Ovary (tissue), 9 donors: ENCODE data around the gene KLHL17. TPM values are rescaled to one million over a fixed set of nuclear protein-coding genes. Genes with fewer than 3 reads are reported as not detected.

Experiments used
- DNase-seq, 5 donors: peaks; one replicate each; pipeline ENCODE4 v3.0.0-alpha.2; 2019 to 2020
- H3K27ac ChIP-seq, 2 donors: fragments of 200-600 bp; one replicate each; pipeline versions ENCODE4 v1.5.1 to v1.8.0; 2019 to 2022
- H3K27me3 ChIP-seq: fragments of 200-600 bp; one replicate; pipeline ENCODE4 v1.8.0; 2022
- H3K36me3 ChIP-seq: fragments of 200-600 bp; sonication (generic); one replicate; pipeline ENCODE4 v1.5.1; 2019
- H3K4me1 ChIP-seq: one replicate; pipeline ENCODE4 v1.8.1; 2013; ENCODE audit warnings: mild to moderate bottlenecking, moderate library complexity; ENCODE audit not compliant: insufficient read depth
- H3K4me3 ChIP-seq: fragments of 200-600 bp; sonication (generic); one replicate; pipeline ENCODE4 v1.5.1; 2017
- H3K9me3 ChIP-seq, 2 donors: fragments of 200-600 bp in 1 of 2; sonication (generic) in 1 of 2; one replicate each; pipeline versions ENCODE4 v1.5.1 to v1.8.1; 2013 to 2019; ENCODE audit warnings: mild to moderate bottlenecking in 1 of 2, moderate library complexity in 1 of 2
- CTCF ChIP-seq, 3 donors: fragments of 450-650 bp in 2 of 3; fragments of 200-600 bp in 1 of 3; IDR thresholded peaks; one replicate each; pipeline versions ENCODE4 v1.5.1 to v1.8.0; 2016 to 2022; ENCODE audit warnings: antibody characterized with exemption in 3 of 3, mild to moderate bottlenecking in 1 of 3
- EP300 ChIP-seq: sonication (generic); formaldehyde crosslinking; IDR thresholded peaks from one replicate; pipeline ENCODE4 v1.6.1; 2017; ENCODE audit warnings: antibody characterized with exemption
- POLR2A ChIP-seq: fragments of 450-650 bp; IDR thresholded peaks from one replicate; pipeline ENCODE4 v1.6.1; 2017; ENCODE audit warnings: antibody characterized with exemption, mild to moderate bottlenecking, moderate library complexity
- WGBS, 3 donors: extraction: QIAGEN DNeasy Blood & Tissue Kit in 1 of 3; methylation state at CpG; one replicate each; pipeline versions ENCODE4 v1.1.5 to v1.1.7; 2013 to 2017; 5-methylcytosine and 5-hydroxymethylcytosine counted together
- intact Hi-C, 4 donors: fragments of 100-400 bp; cut with DNase I; formaldehyde crosslinking; loops; one replicate each; pipeline versions ENCODE4 v1.11.0 to v1.15.1; 2022 to 2023
- polyA plus RNA-seq, 2 donors: library from polyadenylated mRNA; stranded (reverse); fragments of 200-250 nt in 1 of 2; fragments of 350-450 nt in 1 of 2; fragmentation: Illumina TruSeq in 1 of 2; extraction: RNeasy Lipid Tissue Mini Kit (QIAGEN cat#74804) in 1 of 2; gene quantifications; one replicate each; pipeline ENCODE4 v1.2.3, GENCODE V29; 2013 to 2014
- total RNA-seq, 7 donors: library from RNA; depleted of rRNA in 2 of 7; stranded (reverse); fragments of >200 nt in 2 of 7; fragmentation: NEBNext Ultra II Directional in 3 of 7; extraction: Animal tissue kit (Norgen Biotek cat#: 25700) in 3 of 7; gene quantifications; one replicate each; pipeline versions ENCODE4 v1.1.0 to v1.2.4, GENCODE V29; 2016 to 2023
- donor health status: DM: no; HTN: no; CAD: no; lungs with moderate emphysema.
- donor health status: DM: no; HTN: no; CAD: no.
- donor health status: Bipolar disorder and iron deficiency.
- donor health status: DM: yes; HTN: yes; CAD: no.
- donor health status: DM: no; HTN: no; CAD: no.
- donor health status: DM: yes; HTN: yes; CAD: no.

KLHL17 gene
- total and polyA plus RNA-seq, 9 donors, result 0.13 to 6.7 (median 2.1) TPM

DNA sequence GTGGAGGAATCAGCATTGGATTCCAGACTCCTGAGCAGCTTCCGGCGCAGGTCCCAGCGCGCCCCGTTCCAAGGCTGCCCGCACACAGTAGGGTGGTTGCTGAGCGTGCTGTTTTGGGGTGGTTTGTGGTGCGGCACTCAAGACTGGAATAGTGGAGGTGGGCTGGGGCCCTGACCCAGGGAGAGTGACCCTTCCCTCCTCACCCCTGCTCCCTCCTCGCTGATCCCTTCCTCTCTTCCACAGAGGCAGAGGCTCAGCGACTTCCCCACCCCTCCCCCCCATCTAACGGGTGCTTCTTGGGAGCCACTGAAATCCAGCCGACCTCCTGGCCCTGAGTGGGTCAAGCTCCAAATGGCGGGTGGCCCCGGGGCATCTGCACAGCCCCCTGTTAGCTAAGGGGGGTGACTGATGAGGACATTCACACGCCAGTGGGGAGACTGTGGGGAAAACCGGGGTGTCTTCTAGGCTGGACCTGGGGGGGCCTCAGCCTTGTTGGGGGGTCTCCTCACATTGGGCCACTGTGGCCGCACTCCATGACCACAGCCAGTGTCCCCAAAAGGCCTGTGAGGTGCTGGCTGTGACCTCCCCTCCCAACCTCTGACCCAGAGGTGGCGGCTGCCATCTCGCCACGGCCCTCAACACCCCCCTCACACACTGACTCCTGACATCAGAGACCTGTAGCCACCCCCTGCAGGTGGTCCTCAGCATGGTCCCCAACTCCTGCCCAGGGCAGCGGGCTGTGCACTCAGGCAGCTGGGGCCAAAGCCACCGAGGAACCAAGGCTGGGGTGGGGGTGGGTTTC lies 43.4 kb downstream of the KLHL17 start:
- no peak overlapping the region for H3K27ac ChIP-seq
- peaks cover 2% of the 10 kb centered on the region for H3K27me3 ChIP-seq
- intact Hi-C loops, result no loop called here
- H3K4me3 ChIP-seq, result no peak overlapping the region
- 83 to 87% (median 85%) methylated on average over 20 to 22 of the region's 22 CpGs for WGBS, 3 donors
- H3K36me3 ChIP-seq, result no peaks in the 10 kb centered on the region
- peak in 1 of 5 donors; percentile 31 for DNase-seq
- H3K9me3 ChIP-seq, result no peaks in the 10 kb centered on the region
- no peak for TF ChIP-seq EP300
- TF ChIP-seq POLR2A, result no peak
- H3K4me1 ChIP-seq, result peaks cover 6% of the 10 kb centered on the region

DNA sequence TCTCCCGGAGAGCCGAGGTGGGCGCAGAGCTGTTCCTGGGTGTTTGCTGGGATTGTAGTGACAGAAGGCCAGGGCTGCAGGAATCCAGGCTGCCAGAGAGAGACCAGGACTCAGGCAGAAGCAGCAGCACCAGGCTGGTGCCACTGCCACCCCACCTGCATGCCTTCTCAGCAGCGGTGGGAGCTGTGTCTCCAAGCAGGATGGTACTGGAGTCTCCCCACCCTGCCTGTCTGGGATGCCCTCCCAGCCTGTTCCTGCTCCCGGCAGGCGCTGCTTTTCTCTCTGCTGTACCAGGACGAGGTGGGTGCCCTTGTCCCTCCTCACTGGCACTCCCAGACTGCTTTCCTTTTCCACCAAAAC lies 44.0 kb downstream of the KLHL17 start:
- H3K9me3 ChIP-seq, result no peaks in the 10 kb centered on the region
- 59 to 73% (median 62%) methylated on average over 7 of the region's 7 CpGs for WGBS, 3 donors
- peaks cover 2% of the 10 kb centered on the region for H3K27me3 ChIP-seq
- intact Hi-C loops, result no loop called here
- H3K27ac ChIP-seq, result no peak overlapping the region
- no peak overlapping the region for H3K4me3 ChIP-seq
- DNase-seq, result no peak
- peaks cover 3% of the 10 kb centered on the region for H3K4me1 ChIP-seq
- TF ChIP-seq EP300 (no peak), POLR2A (no peak), CTCF (IDR thresholded peaks at IDR 0.05) (no peak)
- no peaks in the 10 kb centered on the region for H3K36me3 ChIP-seq

- H3K4me3 ChIP-seq, result no peak overlapping the region
- no peaks in the 10 kb centered on the region for H3K9me3 ChIP-seq
- H3K4me1 ChIP-seq, result peaks cover 3% of the 10 kb centered on the region
- intact Hi-C loops, result no loop called here
- WGBS, 3 donors, result 15 to 21% (median 21%) methylated on average over 21 of the region's 21 CpGs
- H3K27me3 ChIP-seq, result no peaks in the 10 kb centered on the region
- no peak for TF ChIP-seq POLR2A
- peak in 3 of 5 donors; percentile 15 to 33 (median 17) for DNase-seq
- H3K36me3 ChIP-seq, result no peaks in the 10 kb centered on the region
- H3K27ac ChIP-seq, result no peak overlapping the region
These were observed 44.7 kb downstream of the KLHL17 start for GRCh38 chr1:1004780-1005697.

- H3K36me3 ChIP-seq, result no peaks in the 10 kb centered on the region
- H3K4me1 ChIP-seq, result no peaks in the 10 kb centered on the region
- H3K27ac ChIP-seq, result no peak overlapping the region
- TF ChIP-seq CTCF (IDR thresholded peaks at IDR 0.05), result no peak
- TF ChIP-seq EP300, result no peak
- TF ChIP-seq POLR2A, result no peak
- no peaks in the 10 kb centered on the region for H3K9me3 ChIP-seq
- 23 to 25% (median 25%) methylated on average over 21 to 23 of the region's 23 CpGs for WGBS, 3 donors
- no peaks in the 10 kb centered on the region for H3K27me3 ChIP-seq
- H3K4me3 ChIP-seq, result no peak overlapping the region
- intact Hi-C loops, result no loop called here
- DNase-seq, result peak in 2 of 5 donors; percentile 6 to 18
These were observed 45.5 kb downstream of the KLHL17 start for GRCh38 chr1:1005774-1006304.
